ENCODE results near the gene FKBP1B. TPM values are rescaled to one million over a fixed set of nuclear protein-coding genes. Genes with fewer than 3 reads are reported as not detected.
"Not testable (repeated sequence)": the region's sequence is repeated elsewhere in the genome, so short reads cannot be mapped to it uniquely, and the experiment has no call there.

Gene FKBP1B
- total RNA-seq, 1 experiment from 2014 or later: 0.71 TPM

GRCh38 chr2:24012521-24013188 is 36.9 kb upstream of the FKBP1B start:
- no peak overlapping the region for H3K9ac ChIP-seq (ENCODE audit: low read length)
- H3K36me3 ChIP-seq (ENCODE audit: insufficient read depth, low read length): no peaks in the 10 kb centered on the region
- H3K27me3 ChIP-seq (ENCODE audit: low read length): no peaks in the 10 kb centered on the region
- no peaks in the 10 kb centered on the region for H3K9me3 ChIP-seq (ENCODE audit: low read length)
- H3K9me2 ChIP-seq (replicated peaks; ENCODE audit: insufficient read depth, low read length): no peaks in the 10 kb centered on the region
- no peaks in the 10 kb centered on the region for H3K79me2 ChIP-seq (ENCODE audit: low read length)
- H2AFZ ChIP-seq (ENCODE audit: low read length): no peak overlapping the region
- no peak overlapping the region for H3K27ac ChIP-seq (ENCODE audit: low read length)
- no peak overlapping the region for H3K4me2 ChIP-seq (ENCODE audit: low read depth, low read length, poor library complexity, severe bottlenecking)
- no peak overlapping the region for H3K4me3 ChIP-seq (ENCODE audit: low read length)
- no peaks in the 10 kb centered on the region for H4K20me1 ChIP-seq (ENCODE audit: insufficient read depth, low read depth, low read length)
- no peaks in the 10 kb centered on the region for H3K4me1 ChIP-seq (ENCODE audit: low read length)
- DNase-seq: no peak

- DNase-seq; H3K4me1 ChIP-seq (ENCODE audit: low read length); H2AFZ ChIP-seq (ENCODE audit: low read length); H3K27me3 ChIP-seq (ENCODE audit: low read length); H3K9me3 ChIP-seq (ENCODE audit: low read length); H3K4me3 ChIP-seq (ENCODE audit: low read length); H3K36me3 ChIP-seq (ENCODE audit: insufficient read depth, low read length); H3K79me2 ChIP-seq (ENCODE audit: low read length); H3K9ac ChIP-seq (ENCODE audit: low read length); H3K27ac ChIP-seq (ENCODE audit: low read length); H4K20me1 ChIP-seq (ENCODE audit: insufficient read depth, low read depth, low read length); H3K9me2 ChIP-seq (replicated peaks; ENCODE audit: insufficient read depth, low read length); H3K4me2 ChIP-seq (ENCODE audit: low read depth, low read length, poor library complexity, severe bottlenecking): not testable (repeated sequence)
These were observed 34.6 kb upstream of the FKBP1B start for GRCh38 chr2:24014902-24015301.

DNA sequence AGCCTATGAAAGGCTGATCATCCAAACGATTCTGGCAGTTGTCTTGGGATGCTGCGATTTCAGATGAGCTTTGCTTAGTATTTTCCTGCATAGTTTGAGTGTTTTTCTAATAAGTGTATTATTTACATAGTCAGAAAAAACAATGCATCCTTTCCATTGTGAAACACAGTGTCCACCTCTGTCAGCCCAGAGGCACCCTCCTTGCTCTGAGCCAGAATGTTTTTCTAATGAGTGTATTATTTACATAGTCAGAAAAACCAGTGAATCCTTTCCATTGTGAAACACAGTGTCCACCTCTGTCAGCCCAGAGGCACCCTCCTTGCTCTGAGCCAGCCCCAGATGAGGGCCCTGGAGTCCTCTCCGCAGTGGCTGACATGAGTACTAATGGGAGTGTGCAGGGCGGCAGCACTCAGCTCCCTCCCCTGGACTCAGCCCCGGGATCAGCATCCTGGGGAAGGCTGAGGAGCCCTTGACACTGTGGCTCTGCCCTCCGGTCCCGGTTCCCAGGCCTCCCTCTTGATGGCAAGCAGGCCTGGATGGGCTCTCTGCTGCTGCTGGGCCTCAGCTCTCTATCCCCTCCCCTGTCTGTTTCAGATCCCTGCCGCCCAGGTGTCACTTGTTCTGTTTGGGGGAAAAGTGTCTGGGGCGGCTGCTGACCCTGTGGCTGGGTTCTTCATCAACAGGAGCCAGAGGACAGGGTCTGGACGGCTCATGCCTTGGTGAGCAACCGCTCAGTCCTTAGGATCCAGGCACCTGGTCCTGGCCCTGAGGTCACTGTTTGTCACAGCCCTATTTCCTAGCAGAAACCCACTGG is 33.8 kb upstream of the FKBP1B start:
- H3K9ac ChIP-seq (ENCODE audit: low read length): no peak overlapping the region
- no peaks in the 10 kb centered on the region for H3K9me3 ChIP-seq (ENCODE audit: low read length)
- DNase-seq: no peak
- no peaks in the 10 kb centered on the region for H3K9me2 ChIP-seq (replicated peaks; ENCODE audit: insufficient read depth, low read length)
- H3K4me3 ChIP-seq (ENCODE audit: low read length): no peak overlapping the region
- H3K27me3 ChIP-seq (ENCODE audit: low read length): no peaks in the 10 kb centered on the region
- no peaks in the 10 kb centered on the region for H3K4me1 ChIP-seq (ENCODE audit: low read length)
- H3K36me3 ChIP-seq (ENCODE audit: insufficient read depth, low read length): no peaks in the 10 kb centered on the region
- H2AFZ ChIP-seq (ENCODE audit: low read length): no peak overlapping the region
- H3K27ac ChIP-seq (ENCODE audit: low read length): no peak overlapping the region
- H4K20me1 ChIP-seq (ENCODE audit: insufficient read depth, low read depth, low read length): no peaks in the 10 kb centered on the region
- H3K79me2 ChIP-seq (ENCODE audit: low read length): no peaks in the 10 kb centered on the region
- H3K4me2 ChIP-seq (ENCODE audit: low read depth, low read length, poor library complexity, severe bottlenecking): no peak overlapping the region

GRCh38 chr2:24016376-24016761 is 33.2 kb upstream of the FKBP1B start:
- Histone ChIP-seq H3K4me2 (ENCODE audit: low read depth, low read length, poor library complexity, severe bottlenecking) (no peak overlapping the region), H2AFZ (ENCODE audit: low read length) (no peak overlapping the region)

DNA sequence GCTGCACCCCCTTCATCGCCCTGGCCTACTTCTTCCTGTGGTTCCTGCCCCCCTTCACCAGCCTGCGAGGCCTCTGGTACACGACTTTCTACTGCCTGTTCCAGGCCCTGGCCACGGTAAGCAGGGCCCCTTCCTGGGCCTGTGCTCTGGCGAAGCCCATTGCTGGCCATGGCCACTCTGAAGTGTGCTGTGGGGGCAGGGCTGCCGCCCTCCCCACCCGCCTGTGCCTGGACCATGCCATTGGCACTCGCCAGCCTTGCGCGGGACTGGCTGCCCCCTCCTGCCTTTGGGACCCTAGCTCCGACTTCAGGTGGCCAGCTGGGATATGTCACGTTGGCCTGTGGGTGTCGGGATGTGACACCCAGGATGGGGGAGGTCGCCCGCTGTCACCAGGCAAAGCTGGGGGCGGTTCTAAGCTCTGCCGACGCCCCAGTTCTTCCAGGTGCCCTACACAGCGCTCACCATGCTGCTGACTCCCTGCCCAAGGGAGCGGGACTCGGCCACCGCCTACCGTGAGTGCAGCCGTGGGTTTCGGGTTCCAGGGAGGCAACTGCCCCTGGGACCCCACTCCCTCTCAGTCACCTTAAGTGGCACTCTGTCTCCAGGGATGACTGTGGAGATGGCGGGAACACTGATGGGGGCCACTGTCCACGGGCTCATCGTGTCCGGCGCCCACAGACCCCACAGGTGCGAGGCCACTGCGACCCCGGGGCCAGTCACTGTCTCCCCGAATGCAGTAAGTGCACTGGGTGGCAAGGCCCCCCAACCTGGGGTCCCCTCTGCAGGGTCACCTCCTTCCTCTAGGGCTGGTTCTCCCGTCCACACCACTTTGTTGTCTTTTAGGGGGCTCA is 32.5 kb upstream of the FKBP1B start:
- Histone ChIP-seq H3K27me3 (ENCODE audit: low read length) (no peaks in the 10 kb centered on the region), H3K9me3 (ENCODE audit: low read length) (no peaks in the 10 kb centered on the region), H3K9me2 (replicated peaks; ENCODE audit: insufficient read depth, low read length) (no peaks in the 10 kb centered on the region), H3K36me3 (ENCODE audit: insufficient read depth, low read length) (no peaks in the 10 kb centered on the region), H3K9ac (ENCODE audit: low read length) (no peak overlapping the region), H3K4me1 (ENCODE audit: low read length) (no peaks in the 10 kb centered on the region), H2AFZ (ENCODE audit: low read length) (no peak overlapping the region), H4K20me1 (ENCODE audit: insufficient read depth, low read depth, low read length) (no peaks in the 10 kb centered on the region), H3K27ac (ENCODE audit: low read length) (no peak overlapping the region), H3K4me3 (ENCODE audit: low read length) (no peak overlapping the region), H3K79me2 (ENCODE audit: low read length) (no peaks in the 10 kb centered on the region), H3K4me2 (ENCODE audit: low read depth, low read length, poor library complexity, severe bottlenecking) (no peak overlapping the region)
- DNase-seq: no peak

More at GRCh38 chr2:24016376-24016761, 33.2 kb upstream of the FKBP1B start:
- H4K20me1 ChIP-seq (ENCODE audit: insufficient read depth, low read depth, low read length): no peaks in the 10 kb centered on the region
- H3K79me2 ChIP-seq (ENCODE audit: low read length): no peaks in the 10 kb centered on the region
- H3K9ac ChIP-seq (ENCODE audit: low read length): no peak overlapping the region
- no peaks in the 10 kb centered on the region for H3K4me1 ChIP-seq (ENCODE audit: low read length)
- no peak overlapping the region for H3K4me3 ChIP-seq (ENCODE audit: low read length)
- no peaks in the 10 kb centered on the region for H3K27me3 ChIP-seq (ENCODE audit: low read length)
- H3K27ac ChIP-seq (ENCODE audit: low read length): no peak overlapping the region
- no peaks in the 10 kb centered on the region for H3K9me2 ChIP-seq (replicated peaks; ENCODE audit: insufficient read depth, low read length)
- DNase-seq: no peak
- H3K36me3 ChIP-seq (ENCODE audit: insufficient read depth, low read length): no peaks in the 10 kb centered on the region
- no peaks in the 10 kb centered on the region for H3K9me3 ChIP-seq (ENCODE audit: low read length)

- H3K27ac ChIP-seq (ENCODE audit: low read length): no peak overlapping the region
- no peaks in the 10 kb centered on the region for H3K9me3 ChIP-seq (ENCODE audit: low read length)
- no peak for DNase-seq
- H3K9me2 ChIP-seq (replicated peaks; ENCODE audit: insufficient read depth, low read length): no peaks in the 10 kb centered on the region
- no peak overlapping the region for H3K4me3 ChIP-seq (ENCODE audit: low read length)
- H4K20me1 ChIP-seq (ENCODE audit: insufficient read depth, low read depth, low read length): no peaks in the 10 kb centered on the region
- H3K36me3 ChIP-seq (ENCODE audit: insufficient read depth, low read length): no peaks in the 10 kb centered on the region
- H3K27me3 ChIP-seq (ENCODE audit: low read length): no peaks in the 10 kb centered on the region
- no peak overlapping the region for H3K9ac ChIP-seq (ENCODE audit: low read length)
- no peaks in the 10 kb centered on the region for H3K79me2 ChIP-seq (ENCODE audit: low read length)
- no peak overlapping the region for H2AFZ ChIP-seq (ENCODE audit: low read length)
- H3K4me1 ChIP-seq (ENCODE audit: low read length): no peaks in the 10 kb centered on the region
- no peak overlapping the region for H3K4me2 ChIP-seq (ENCODE audit: low read depth, low read length, poor library complexity, severe bottlenecking)
These were observed 31.8 kb upstream of the FKBP1B start for GRCh38 chr2:24017711-24018110.

GRCh38 chr2:24018241-24018640 is 31.3 kb upstream of the FKBP1B start:
- Histone ChIP-seq H3K9me2 (replicated peaks; ENCODE audit: insufficient read depth, low read length) (no peaks in the 10 kb centered on the region), H3K27me3 (ENCODE audit: low read length) (no peaks in the 10 kb centered on the region), H3K9ac (ENCODE audit: low read length) (no peak overlapping the region), H3K27ac (ENCODE audit: low read length) (no peak overlapping the region), H3K4me2 (ENCODE audit: low read depth, low read length, poor library complexity, severe bottlenecking) (no peak overlapping the region), H3K36me3 (ENCODE audit: insufficient read depth, low read length) (no peaks in the 10 kb centered on the region), H3K9me3 (ENCODE audit: low read length) (no peaks in the 10 kb centered on the region), H3K4me3 (ENCODE audit: low read length) (no peak overlapping the region), H2AFZ (ENCODE audit: low read length) (no peak overlapping the region), H3K4me1 (ENCODE audit: low read length) (no peaks in the 10 kb centered on the region), H4K20me1 (ENCODE audit: insufficient read depth, low read depth, low read length) (no peaks in the 10 kb centered on the region), H3K79me2 (ENCODE audit: low read length) (no peaks in the 10 kb centered on the region)
- no peak for DNase-seq

GRCh38 chr2:24019729-24020128 is 29.8 kb upstream of the FKBP1B start:
- no peak for DNase-seq
- Histone ChIP-seq H2AFZ (ENCODE audit: low read length) (no peak overlapping the region), H3K4me3 (ENCODE audit: low read length) (no peak overlapping the region), H3K9me2 (replicated peaks; ENCODE audit: insufficient read depth, low read length) (no peaks in the 10 kb centered on the region), H3K27me3 (ENCODE audit: low read length) (no peaks in the 10 kb centered on the region), H3K4me2 (ENCODE audit: low read depth, low read length, poor library complexity, severe bottlenecking) (no peak overlapping the region), H3K79me2 (ENCODE audit: low read length) (no peaks in the 10 kb centered on the region), H3K9me3 (ENCODE audit: low read length) (no peaks in the 10 kb centered on the region), H3K36me3 (ENCODE audit: insufficient read depth, low read length) (no peaks in the 10 kb centered on the region), H3K4me1 (ENCODE audit: low read length) (no peaks in the 10 kb centered on the region), H3K27ac (ENCODE audit: low read length) (no peak overlapping the region), H4K20me1 (ENCODE audit: insufficient read depth, low read depth, low read length) (no peaks in the 10 kb centered on the region), H3K9ac (ENCODE audit: low read length) (no peak overlapping the region)

Measured in Karpas-422 (cell line).